Endothelial cell (in vitro differentiated cells): ENCODE measurements around the gene SSH2. TPM values are rescaled to one million over a fixed set of nuclear protein-coding genes. Genes with fewer than 3 reads are reported as not detected.
"Not testable (repeated sequence)": the region's sequence is repeated elsewhere in the genome, so short reads cannot be mapped to it uniquely, and the experiment has no call there.

Experiments used
- DNase-seq: peaks from one replicate; pipeline ENCODE4 v3.0.0; 2021; ENCODE audit warnings: low spot score
- H3K27ac Mint-ChIP-seq: one replicate; pipeline ENCODE4 v1.8.0; 2021; ENCODE audit warnings: mixed read lengths, inconsistent platforms; ENCODE audit not compliant: unreplicated experiment
- H3K27me3 Mint-ChIP-seq: one replicate; pipeline ENCODE4 v1.8.0; 2021; ENCODE audit warnings: mild to moderate bottlenecking, moderate library complexity, mixed read lengths, inconsistent platforms; ENCODE audit not compliant: unreplicated experiment
- H3K36me3 Mint-ChIP-seq: one replicate; pipeline ENCODE4 v1.8.0; 2021; ENCODE audit warnings: mild to moderate bottlenecking, low read depth, mixed read lengths, inconsistent platforms; ENCODE audit not compliant: unreplicated experiment
- H3K4me1 Mint-ChIP-seq: one replicate; pipeline ENCODE4 v1.8.0; 2021; ENCODE audit warnings: mild to moderate bottlenecking, mixed read lengths, inconsistent platforms; ENCODE audit not compliant: unreplicated experiment
- H3K4me3 Mint-ChIP-seq: one replicate; pipeline ENCODE4 v1.8.0; 2021; ENCODE audit warnings: mild to moderate bottlenecking, mixed read lengths, inconsistent platforms; ENCODE audit not compliant: unreplicated experiment
- H3K9me3 Mint-ChIP-seq: one replicate; pipeline ENCODE4 v1.8.0; 2021; ENCODE audit warnings: mixed read lengths, inconsistent platforms; ENCODE audit not compliant: unreplicated experiment
- CTCF ChIP-seq: fragments of 200-600 bp; sonication (generic); IDR thresholded peaks from one replicate; pipeline ENCODE4 v1.5.0; 2021; ENCODE audit warnings: antibody characterized with exemption; ENCODE audit not compliant: unreplicated experiment
- total RNA-seq: library from RNA; stranded (reverse); fragmentation: NEBNext Ultra II Directional; extraction: Animal tissue kit (Norgen Biotek cat#: 25700); gene quantifications from one replicate; pipeline ENCODE4 v1.2.1, GENCODE V29; 2021; ENCODE audit not compliant: unreplicated experiment

Gene SSH2
- total RNA-seq, 1 donor from 2014 or later = 81.2 TPM

- DNase-seq = no peak
- Mint-ChIP-seq H3K4me3 (no peak overlapping the region), H3K27me3 (no peaks in the 10 kb centered on the region), H3K27ac (no peak overlapping the region), H3K4me1 (no peaks in the 10 kb centered on the region), H3K36me3 (no peaks in the 10 kb centered on the region), H3K9me3 (no peaks in the 10 kb centered on the region)
- TF ChIP-seq CTCF = no peak
Observed at GRCh38 chr17:29962656-29963055, 32.6 kb upstream of the SSH2 start.

GRCh38 chr17:29959658-29960337 lies 29.8 kb upstream of the SSH2 start:
- H3K27me3 Mint-ChIP-seq = no peaks in the 10 kb centered on the region
- no peaks in the 10 kb centered on the region for H3K9me3 Mint-ChIP-seq
- no peaks in the 10 kb centered on the region for H3K4me1 Mint-ChIP-seq
- DNase-seq = no peak
- no peak for TF ChIP-seq CTCF
- H3K4me3 Mint-ChIP-seq = no peak overlapping the region
- H3K27ac Mint-ChIP-seq = no peak overlapping the region
- H3K36me3 Mint-ChIP-seq = no peaks in the 10 kb centered on the region

GRCh38 chr17:29958947-29959657 lies 29.1 kb upstream of the SSH2 start:
- no peak for TF ChIP-seq CTCF
- H3K27ac Mint-ChIP-seq = no peak overlapping the region
- H3K36me3 Mint-ChIP-seq = no peaks in the 10 kb centered on the region
- no peaks in the 10 kb centered on the region for H3K4me1 Mint-ChIP-seq
- H3K4me3 Mint-ChIP-seq = no peak overlapping the region
- no peaks in the 10 kb centered on the region for H3K27me3 Mint-ChIP-seq
- no peaks in the 10 kb centered on the region for H3K9me3 Mint-ChIP-seq
- DNase-seq = no peak

GRCh38 chr17:29957488-29957887 lies 27.5 kb upstream of the SSH2 start:
- H3K27ac Mint-ChIP-seq, H3K36me3 Mint-ChIP-seq, H3K9me3 Mint-ChIP-seq, H3K4me3 Mint-ChIP-seq, H3K4me1 Mint-ChIP-seq, H3K27me3 Mint-ChIP-seq, DNase-seq: not testable (repeated sequence)

GRCh38 chr17:29956225-29956624 lies 26.2 kb upstream of the SSH2 start:
- H3K27ac Mint-ChIP-seq = no peak overlapping the region
- no peaks in the 10 kb centered on the region for H3K4me1 Mint-ChIP-seq
- no peaks in the 10 kb centered on the region for H3K27me3 Mint-ChIP-seq
- no peak for DNase-seq
- TF ChIP-seq CTCF = no peak
- peaks cover 7% of the 10 kb centered on the region for H3K9me3 Mint-ChIP-seq
- no peaks in the 10 kb centered on the region for H3K36me3 Mint-ChIP-seq
- H3K4me3 Mint-ChIP-seq = no peak overlapping the region
